Jurkat, Clone E6-1 (cell line): ENCODE data around the gene TMEM60.
A peak's percentile ranks its signal among the peaks of the same experiment; 100 is the strongest.

Experiments used
- DNase-seq: peaks from one replicate; pipeline ENCODE4 v3.0.0-alpha.2; 2011; ENCODE audit warnings: low read depth, low spot score
- H3K4me3 ChIP-seq: 2 replicates; pipeline ENCODE4 v1.5.1; 2011; ENCODE audit warnings: mild to moderate bottlenecking, low read length, control low read depth, moderate library complexity

TMEM60 gene

DNA sequence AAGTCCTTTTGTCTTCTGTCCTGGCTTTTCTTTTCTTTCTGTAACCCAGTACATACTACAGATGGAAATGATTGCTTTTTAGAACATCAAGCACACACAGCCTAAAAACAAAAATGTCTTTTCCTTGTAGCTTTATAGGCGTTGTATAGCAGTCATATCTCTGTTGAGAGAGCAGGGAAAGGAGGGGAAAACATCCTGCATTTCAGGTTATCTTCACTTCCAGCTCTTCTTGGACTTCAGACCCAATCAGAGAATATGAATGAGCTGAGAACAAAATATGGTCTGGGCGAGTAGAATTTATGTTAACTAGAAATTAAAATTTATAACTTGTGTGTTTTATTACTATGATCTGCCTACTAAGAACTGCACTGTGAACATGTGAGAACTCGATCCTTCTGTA, 14.7 kb downstream of the TMEM60 start:
- DNase-seq, result no peak

DNA sequence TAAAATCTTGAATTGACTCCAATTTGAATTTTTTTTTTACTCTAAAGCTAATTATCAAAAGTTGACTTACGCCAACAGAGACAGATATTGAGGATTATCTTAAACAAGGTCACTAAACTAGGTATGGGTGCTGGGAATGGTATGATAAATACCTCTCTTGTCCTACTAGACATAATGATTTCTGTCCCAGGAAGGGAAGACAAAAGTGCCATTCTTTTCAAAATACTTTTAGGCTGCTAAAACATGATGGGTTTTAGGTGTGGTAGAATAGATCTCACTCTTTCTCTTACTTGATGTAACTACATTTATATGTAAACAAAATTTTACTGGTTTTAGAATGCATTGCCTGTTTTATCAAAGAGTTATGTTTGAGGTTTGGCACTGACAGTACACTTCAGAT, 15.1 kb downstream of the TMEM60 start:
- no peak overlapping the region for H3K4me3 ChIP-seq
- DNase-seq, result no peak

More for the DNA sequence above, 14.7 kb downstream of the TMEM60 start:
- H3K4me3 ChIP-seq, result no peak overlapping the region

DNA sequence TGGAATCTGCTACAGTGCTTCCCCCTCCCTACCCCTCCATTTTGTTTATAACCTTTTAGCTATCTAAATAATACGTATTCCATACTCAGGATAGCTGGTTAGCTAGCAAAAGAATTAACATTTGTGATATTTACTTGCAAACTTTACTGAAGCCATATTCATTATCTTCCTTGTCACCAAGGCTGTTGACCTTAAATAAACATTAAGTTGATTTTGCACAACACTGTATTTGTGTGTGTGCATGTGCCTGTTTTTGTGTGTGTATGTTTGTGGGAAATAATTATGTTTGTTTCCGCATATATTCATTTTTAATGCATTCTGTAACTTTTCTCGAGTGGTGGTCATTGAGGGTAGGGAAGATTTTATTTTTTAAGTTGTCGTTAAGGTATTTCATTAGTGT, 15.9 kb downstream of the TMEM60 start:
- H3K4me3 ChIP-seq, result no peak overlapping the region
- no peak for DNase-seq

DNA sequence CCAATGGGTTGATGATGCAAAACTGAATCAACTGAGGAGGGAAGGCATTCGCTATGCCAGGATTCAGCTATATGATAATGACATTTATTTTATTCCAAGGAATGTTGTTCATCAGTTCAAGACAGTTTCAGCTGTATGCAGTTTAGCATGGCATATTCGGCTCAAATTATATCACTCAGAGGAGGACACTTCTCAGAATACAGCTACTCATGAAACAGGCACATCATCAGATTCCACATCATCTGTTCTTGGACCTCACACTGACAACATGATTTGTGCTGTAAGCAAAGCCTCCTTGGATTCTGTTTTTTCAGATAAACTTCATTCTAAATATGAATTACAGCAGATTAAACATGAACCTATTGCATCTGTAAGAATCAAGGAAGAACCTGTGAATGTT, 19.7 kb downstream of the TMEM60 start:
- DNase-seq, result no peak
- H3K4me3 ChIP-seq, result no peak overlapping the region

DNA sequence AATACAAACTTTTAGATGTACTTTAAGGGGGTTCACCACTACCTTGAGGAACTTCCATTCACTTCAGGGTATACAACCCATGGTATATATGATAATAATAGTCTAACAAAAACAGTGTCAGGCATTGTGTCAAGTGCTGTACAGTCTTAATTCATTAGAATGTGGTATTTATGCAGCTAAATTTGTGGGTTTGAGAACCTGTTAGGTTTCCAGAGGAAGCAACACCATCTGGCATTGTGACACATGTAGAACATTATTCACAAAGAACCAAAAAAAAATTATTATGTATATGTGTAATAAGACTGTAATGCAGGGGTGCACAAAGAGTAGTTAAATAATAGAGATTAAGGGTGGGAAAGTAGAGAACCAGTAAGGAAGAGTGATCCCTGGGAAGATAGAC, 26.3 kb downstream of the TMEM60 start:
- no peak for DNase-seq
- no peak overlapping the region for H3K4me3 ChIP-seq

DNA sequence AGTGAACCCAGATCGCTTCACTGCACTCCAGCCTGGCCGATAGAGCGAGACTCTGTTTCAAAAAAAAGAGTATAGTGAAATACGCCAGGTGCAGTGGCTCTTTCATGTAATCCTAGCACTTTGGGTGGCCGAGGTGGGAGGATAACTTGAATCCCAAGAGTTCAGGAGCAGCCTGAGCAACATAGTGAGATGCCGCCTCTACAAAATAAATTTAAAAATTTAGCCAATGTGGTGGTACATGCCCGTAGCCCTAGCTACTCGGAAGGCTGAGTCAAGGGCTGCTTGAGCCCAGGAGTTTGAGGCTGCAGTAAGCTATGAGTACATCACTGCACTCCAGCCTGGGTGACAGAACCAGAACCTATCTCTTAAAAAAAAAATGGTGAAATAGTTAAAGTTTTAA, 27.9 kb downstream of the TMEM60 start:
- H3K4me3 ChIP-seq, result no peak overlapping the region
- DNase-seq, result no peak

DNA sequence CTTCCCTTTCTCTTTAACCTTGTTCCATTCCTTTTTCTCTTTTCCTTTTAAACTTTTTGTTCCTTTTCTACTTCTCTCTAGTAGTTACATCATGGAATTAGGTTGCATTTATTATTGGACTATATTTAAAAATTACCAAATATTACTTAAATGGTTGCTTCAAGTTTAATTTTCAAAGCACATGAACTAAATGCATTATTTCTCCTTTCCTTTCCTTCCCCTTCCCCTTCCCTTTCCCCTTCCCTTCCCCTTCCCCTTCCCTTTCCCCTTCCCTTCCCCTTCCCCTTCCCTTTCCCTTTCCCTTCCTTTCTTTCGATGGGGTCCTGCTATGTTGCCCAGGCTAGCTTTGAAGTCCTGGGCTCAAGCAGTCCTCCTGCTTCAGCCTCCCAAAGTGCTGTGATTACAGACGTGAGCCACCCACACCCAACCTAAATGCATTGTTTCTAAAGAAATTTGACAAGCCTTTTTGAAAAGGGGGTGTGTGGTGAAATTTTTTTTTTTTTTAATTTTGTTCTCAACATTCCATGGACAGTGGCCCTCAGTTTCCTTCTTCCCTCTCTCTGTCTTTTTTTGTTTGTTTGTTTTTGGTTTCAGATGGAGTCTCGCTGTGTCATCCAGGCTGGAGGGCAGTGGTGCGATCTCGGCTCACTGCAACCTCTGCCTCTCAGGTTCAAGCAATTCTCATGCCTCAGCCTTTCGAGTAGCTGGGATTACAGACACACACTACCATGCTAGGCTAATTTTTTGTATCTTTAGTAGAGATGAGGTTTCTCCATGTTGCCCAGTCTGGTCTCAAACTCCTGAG, 31.2 kb downstream of the TMEM60 start:
- H3K4me3 ChIP-seq, result no peak overlapping the region
- no peak for DNase-seq

DNA sequence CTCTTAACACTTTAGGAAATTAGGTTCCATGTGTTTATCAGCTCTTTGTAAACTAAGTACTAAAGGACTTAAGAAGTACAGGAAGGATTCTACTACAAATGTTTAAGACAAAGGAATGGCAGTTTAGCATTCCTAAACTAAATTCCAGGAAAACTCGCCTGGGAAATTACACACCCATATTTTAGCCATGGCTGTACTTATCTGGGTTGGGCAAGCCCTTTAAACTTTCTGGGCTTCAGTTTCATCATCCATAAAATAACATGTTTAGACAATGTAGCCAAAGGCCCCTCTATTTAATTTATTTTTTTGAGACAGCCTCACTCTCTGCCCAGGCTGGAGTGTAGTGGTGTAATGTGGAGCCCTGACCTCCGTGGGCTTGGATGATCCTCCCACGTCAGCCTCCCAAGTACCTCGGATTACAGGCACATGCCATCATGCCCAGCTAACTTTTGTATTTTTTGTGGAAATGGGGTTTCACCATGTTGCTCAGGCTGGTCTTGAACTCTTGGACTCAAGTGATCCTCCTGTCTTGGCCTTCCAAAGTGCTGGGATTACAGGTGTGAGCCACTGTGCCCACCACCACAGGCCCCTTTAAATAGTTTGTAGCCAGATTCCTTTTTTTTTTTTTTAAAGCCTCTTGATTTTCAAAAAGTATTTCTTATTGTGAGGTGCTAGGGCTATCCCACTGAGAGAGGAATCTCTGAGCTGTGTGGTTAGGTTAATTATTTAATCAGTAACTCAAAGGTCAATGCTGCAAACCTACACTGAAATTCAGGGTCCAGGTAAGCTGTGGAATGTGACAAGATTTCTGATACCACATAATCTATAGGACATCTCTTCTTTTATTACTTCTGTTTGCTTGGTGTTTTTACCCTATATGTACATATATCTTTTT, 32.1 kb downstream of the TMEM60 start:
- DNase-seq, result no peak
- no peak overlapping the region for H3K4me3 ChIP-seq

DNA sequence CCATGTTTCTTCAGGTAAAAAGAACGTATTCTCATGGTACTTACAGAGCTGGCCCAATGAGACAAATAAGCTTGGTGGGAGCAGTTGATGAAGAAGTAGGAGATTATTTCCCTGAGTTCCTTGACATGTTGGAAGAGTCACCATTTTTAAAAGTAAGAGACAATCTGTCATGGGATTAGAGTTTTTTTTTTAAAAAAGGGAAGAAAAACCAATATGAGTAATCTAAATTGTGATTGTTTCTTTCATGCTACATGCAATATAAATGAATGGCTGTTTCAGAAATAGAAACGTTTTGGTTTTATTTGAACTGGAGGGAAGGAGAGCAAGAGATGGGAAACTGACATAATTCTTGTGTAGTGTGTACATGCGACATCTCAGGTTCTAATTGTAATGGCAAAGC, 32.8 kb downstream of the TMEM60 start:
- no peak for DNase-seq
- no peak overlapping the region for H3K4me3 ChIP-seq

DNA sequence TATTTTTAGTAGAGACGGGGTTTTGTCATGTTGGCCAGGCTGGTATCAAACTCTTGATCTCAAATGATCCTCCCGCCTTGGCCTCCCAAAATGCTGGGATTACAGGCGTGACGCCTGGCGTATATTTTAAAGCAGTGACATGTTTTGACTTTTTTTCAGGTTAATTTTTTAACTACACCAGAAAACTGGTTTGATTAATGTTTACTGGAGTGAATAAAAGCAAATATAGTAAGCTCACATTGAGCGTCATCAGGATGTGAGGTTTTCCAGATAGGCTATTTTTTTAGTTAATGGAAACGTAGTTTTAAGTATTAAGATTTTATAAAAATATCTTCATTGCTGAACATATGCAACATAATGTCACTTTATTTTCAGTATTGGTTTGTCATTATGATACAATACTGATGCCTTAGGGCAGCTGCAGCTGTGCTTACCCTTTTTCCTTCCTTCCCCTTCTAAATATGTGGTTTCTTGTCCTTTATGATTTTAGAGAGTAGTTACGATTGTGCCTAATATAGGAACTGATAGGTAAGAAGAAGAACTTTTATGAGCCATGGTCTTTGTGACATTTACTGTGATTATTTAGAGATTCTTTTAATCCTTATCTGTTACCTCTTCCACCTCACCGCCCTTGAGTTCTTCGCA, 37.3 kb downstream of the TMEM60 start:
- H3K4me3 ChIP-seq, result no peak overlapping the region
- DNase-seq, result no peak

DNA sequence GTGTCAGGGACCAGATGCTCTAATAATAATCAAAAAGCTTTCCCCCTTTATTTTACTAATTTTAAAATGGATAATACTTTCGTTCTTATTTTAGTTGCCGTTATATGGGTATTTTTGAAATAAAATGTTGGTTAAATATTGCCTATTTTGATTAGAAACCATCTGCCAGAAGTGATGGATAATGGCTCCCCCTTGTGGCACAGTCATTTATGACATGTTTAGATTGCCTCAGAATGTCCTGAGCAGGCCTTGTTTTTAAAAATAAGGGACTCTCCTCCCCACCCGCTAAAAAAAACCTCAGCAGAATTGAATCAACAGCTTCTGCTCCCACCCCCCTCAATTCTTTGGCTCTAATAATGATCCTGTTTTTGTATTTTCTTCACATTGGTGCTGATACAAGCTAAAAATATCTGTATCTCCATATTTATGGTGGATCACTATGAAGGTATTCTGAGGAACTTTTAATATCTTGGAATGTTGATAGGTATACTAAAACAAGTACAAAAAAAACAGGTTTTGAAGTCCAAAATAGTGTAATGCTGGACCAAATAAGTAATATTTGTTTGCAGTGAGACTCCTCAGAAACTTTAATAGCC, 38.8 kb downstream of the TMEM60 start:
- H3K4me3 ChIP-seq, result no peak overlapping the region
- peak; percentile 63 for DNase-seq

DNA sequence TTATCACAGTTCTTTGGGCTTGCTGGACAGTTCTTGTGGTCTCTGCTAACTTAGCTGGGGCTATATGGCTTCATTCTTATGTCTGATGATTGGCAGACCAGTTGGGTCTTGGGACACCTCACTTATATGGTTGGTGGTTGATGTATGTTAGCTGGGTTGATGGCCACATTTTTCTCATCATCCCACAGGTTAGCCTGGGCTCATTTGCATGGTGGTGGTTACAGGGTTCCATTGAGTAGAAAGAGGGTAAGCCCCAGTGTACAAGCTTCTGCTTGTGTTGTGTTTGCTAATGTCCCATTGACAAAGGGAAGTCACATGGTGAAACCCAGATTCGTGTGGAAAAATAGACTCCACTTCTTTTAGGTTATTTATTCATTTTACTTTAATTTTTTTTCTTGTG, 40.6 kb downstream of the TMEM60 start:
- no peak for DNase-seq
- no peak overlapping the region for H3K4me3 ChIP-seq

DNA sequence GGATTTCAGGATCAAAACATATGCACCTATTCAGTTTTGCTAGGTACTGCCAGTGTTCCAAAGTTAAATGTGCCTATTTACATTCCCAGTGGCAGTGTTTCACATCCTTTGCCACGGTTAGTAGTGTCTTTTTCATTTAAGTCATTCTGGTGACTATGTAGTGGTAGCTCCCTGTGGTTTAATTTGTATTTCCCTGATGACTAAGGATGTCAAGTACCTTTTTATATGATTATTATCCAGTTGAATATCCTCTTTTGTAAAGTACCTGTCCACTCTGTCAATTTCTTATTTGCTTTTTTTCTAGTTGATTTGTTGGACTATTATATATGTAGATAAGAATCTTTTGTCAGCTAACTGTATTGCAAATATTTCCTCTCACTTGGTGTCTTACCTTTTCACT, 45.1 kb downstream of the TMEM60 start:
- no peak overlapping the region for H3K4me3 ChIP-seq
- DNase-seq, result no peak

DNA sequence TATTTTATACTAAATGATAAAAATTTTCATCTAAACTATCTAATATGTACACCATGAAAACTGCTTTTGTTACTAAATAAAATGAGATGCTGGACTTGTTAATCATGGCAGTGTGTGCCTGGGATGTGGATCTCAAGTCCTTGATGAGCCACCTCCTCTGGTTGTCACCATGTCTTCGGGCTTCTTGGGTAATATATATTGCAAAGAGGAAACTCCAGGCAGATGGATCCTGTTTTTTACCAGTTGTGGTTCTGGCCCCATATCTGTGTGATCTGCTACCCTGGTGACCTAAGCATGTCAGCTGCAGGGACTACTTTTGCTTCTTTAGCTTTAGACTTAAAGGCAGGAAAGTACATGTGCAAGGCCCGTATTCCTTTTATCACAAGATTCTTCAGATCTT, 46.2 kb downstream of the TMEM60 start:
- DNase-seq, result peak; percentile 59
- H3K4me3 ChIP-seq, result no peak overlapping the region

DNA sequence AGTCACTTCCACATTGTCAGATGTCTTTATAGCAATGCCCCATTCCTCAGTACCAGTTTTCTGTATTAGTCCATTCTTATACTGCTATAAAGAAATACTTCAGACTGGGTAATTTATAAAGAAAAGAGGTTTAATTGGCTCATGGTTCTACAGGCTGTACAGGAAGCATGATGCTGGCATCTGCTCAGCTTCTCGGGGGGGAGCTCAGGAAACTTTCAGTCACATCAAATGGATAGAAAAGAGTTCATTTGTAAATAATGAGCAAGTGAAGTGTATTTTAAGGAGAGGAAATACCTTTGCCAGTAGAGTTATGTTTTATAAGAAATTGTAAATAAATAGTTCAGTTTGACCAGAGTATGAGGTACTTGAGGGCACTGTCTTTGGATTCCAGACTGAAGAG, 50.5 kb downstream of the TMEM60 start:
- H3K4me3 ChIP-seq, result no peak overlapping the region
- DNase-seq, result no peak

DNA sequence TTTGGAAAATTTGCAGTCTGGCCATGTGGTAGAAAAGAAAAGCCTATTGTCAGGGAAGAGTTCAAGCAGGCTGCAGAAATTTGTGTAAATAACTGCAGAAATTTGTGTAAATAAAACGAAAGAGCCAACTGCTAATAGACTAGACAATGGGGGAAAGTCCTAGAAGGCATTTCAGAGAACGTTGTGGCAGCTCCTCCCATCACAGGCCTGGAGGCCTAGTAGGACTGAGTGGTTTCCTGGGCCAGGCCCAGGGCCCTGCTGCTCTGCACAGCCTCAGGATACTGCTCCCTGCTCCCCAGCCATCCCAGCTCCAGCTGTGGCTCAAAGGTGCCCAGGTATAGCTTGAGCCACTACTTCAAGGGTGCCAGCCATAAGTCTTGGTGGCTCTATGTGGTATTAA, 51.1 kb downstream of the TMEM60 start:
- H3K4me3 ChIP-seq, result no peak overlapping the region
- DNase-seq, result no peak

DNA sequence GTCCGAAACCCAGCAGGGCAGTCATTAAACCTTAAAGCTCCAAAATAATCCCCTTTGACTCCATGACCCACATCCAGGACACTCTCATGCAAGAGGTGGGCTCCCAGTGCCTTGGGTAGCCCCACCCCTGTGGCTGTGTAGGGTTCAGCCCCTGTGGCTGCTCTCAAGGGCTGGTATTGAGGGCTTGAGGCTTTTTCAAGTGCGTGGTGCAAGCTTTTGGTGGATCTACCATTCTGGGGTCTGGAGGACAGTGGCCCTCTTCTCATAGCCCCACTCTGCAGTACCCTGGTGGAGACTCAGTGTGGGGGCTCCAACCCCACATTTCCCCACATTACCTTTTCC, 51.4 kb downstream of the TMEM60 start:
- no peak for DNase-seq
- H3K4me3 ChIP-seq, result no peak overlapping the region

DNA sequence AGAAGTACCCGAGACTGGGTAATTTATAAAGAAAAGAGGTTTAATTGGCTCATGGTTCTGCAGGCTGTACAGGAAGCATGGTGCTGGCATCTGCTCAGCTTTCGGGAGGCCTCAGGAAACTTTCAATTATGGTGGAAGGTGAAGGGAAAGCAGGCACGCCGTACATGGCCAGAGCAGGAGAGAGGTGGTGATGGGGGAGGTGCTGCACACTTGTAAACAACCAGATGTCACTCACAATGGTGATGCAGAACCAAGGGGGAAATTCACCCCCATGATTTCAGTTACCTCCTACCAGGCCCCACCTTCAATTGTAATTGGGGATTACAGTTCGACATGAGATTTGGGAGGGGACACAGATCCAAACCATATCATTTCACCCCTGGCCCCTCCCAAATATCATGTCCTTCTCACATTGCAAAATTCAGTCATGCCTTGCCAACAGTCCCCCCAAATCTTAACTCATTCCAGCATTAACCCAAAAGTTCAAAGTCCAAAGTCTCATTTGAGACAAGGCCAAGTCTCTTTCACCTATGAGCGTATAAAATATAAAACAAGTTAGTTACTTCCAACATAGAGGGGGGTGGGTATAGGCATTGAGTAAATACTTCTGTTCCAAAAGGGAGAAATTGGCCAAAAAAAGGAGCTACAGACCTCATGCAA, 51.9 kb downstream of the TMEM60 start:
- DNase-seq, result no peak
- no peak overlapping the region for H3K4me3 ChIP-seq

DNA sequence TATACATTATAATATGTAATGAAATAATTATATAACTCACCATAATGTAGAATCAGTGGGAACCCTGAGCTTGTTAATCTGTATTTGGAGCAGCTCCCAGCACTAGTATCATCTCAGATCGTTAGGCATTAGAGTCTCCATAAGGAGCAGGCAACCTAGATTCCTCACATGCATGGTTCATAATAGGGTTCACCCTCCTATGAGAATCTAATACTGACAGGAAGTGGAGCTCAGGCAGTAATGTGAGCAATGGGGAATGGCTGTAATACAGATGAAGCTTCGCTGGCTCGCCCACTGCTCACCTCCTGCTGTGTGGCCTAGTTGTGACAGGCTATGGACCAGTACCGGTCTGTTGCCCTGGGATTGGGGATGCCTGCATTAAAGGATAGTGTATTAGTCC, 52.5 kb downstream of the TMEM60 start:
- H3K4me3 ChIP-seq, result no peak overlapping the region
- no peak for DNase-seq
